Panc1 (cell line): Measurements from ENCODE around the gene PNKD. TPM values are rescaled to one million over a fixed set of nuclear protein-coding genes. Genes with fewer than 3 reads are reported as not detected.

Source experiments
- ATAC-seq: fragments of 200-7000 bp; cut with Tn5 transposase; 2 replicates; pipeline ENCODE4 v1.9.1; 2020; ENCODE audit warnings: mild to moderate bottlenecking, moderate library complexity
- BruUV-seq: library from RNA; stranded (reverse); fragments of 400-500 nt; replicated peaks from 2 replicates; lab custom pipeline; 2021; lab: Mats Ljungman, UMichigan
- CTCF ChIA-PET: fragments of 300-600 bp; sonication (Branson Sonifier 250); formaldehyde crosslinking; loops from one replicate; lab custom pipeline; 2022; ENCODE audit warnings: antibody characterized with exemption; lab: Charles Lee
- POLR2A ChIA-PET: fragments of 300-600 bp; sonication (Branson Sonifier 250); formaldehyde crosslinking; loops from one replicate; lab custom pipeline; 2022; ENCODE audit warnings: antibody characterized with exemption; lab: Charles Lee
- DNase-seq: peaks from one replicate; pipeline ENCODE4 v3.0.0-alpha.2; 2010; ENCODE audit warnings: low read depth, low spot score
- H3K27ac ChIP-seq: 2 replicates; pipeline ENCODE4 v1.5.1; 2011; ENCODE audit warnings: mild to moderate bottlenecking, low read length, inconsistent platforms
- H3K27me3 ChIP-seq: fragments of 200-500 bp; sonication (Bioruptor generic); 2 replicates; pipeline ENCODE4 v1.6.0; 2014; ENCODE audit warnings: low read length, inconsistent platforms; ENCODE audit not compliant: control insufficient read depth, insufficient read depth
- H3K36me3 ChIP-seq: fragments of 200-500 bp; sonication (Bioruptor generic); 2 replicates; pipeline ENCODE4 v1.5.1; 2014; ENCODE audit warnings: inconsistent platforms, mild to moderate bottlenecking, low read length, moderate library complexity; ENCODE audit not compliant: control insufficient read depth, insufficient read depth
- H3K4me1 ChIP-seq: 2 replicates; pipeline ENCODE4 v1.5.1; 2011; ENCODE audit warnings: inconsistent platforms, mild to moderate bottlenecking, low read length, moderate library complexity; ENCODE audit not compliant: control insufficient read depth, insufficient read depth
- H3K4me3 ChIP-seq, 2 experiments: 2 replicates each; pipeline ENCODE4 v1.5.1; 2011 to 2012; ENCODE audit warnings: low read depth in 2 of 2, low read length in 2 of 2, mild to moderate bottlenecking in 2 of 2, inconsistent platforms in 1 of 2, moderate library complexity in 1 of 2
- H3K9me3 ChIP-seq: fragments of 200-500 bp; sonication (Bioruptor generic); 2 replicates; pipeline ENCODE4 v1.5.1; 2014; ENCODE audit warnings: low read depth, mild to moderate bottlenecking, inconsistent platforms, low read length, moderate library complexity; ENCODE audit not compliant: control insufficient read depth, insufficient read depth
- POLR2AphosphoS5 ChIP-seq: IDR thresholded peaks from 2 replicates; pipeline ENCODE4 v1.6.1; 2012; ENCODE audit warnings: mild to moderate bottlenecking, low read depth, low read length, moderate library complexity
- SIN3A ChIP-seq: IDR thresholded peaks from 2 replicates; pipeline ENCODE4 v1.6.1; 2012; ENCODE audit warnings: low read depth, mild to moderate bottlenecking, low read length, moderate library complexity, borderline replicate concordance; ENCODE audit not compliant: insufficient read depth
- TCF7L2 ChIP-seq: IDR thresholded peaks from 2 replicates; pipeline ENCODE4 v1.6.1; 2011; ENCODE audit warnings: mild to moderate bottlenecking, low read depth, low read length, inconsistent platforms
- in situ Hi-C: cut with HindIII; loops from 2 replicates; pipeline ENCODE4 v1.10.0; 2016; ENCODE audit warnings: low sequenced_read_pairs, low pct_unique_long_range_greater_than_20kb
- intact Hi-C: fragments of 100-400 bp; cut with micrococcal nuclease; formaldehyde crosslinking; loops from one replicate; pipeline ENCODE4 v1.10.0; 2022; ENCODE audit not compliant: unreplicated experiment
- total RNA-seq: library from RNA; stranded (reverse); gene quantifications from one replicate; pipeline ENCODE4 v1.2.1, GENCODE V29; 2021; ENCODE audit not compliant: unreplicated experiment
- TF ChIP-seq, protein P1 (sequence below), 2 experiments: IDR thresholded peaks; 2 replicates each; pipeline ENCODE4 v1.6.1; 2011 to 2012; ENCODE audit warnings: low read depth in 2 of 2, control low read depth in 1 of 2, low read length in 1 of 2, mild to moderate bottlenecking in 1 of 2, moderate library complexity in 1 of 2; ENCODE audit not compliant: insufficient read depth in 1 of 2
- TF ChIP-seq, protein P2 (sequence below): fragments of 450-650 bp; IDR thresholded peaks from 2 replicates; pipeline ENCODE4 v1.5.1; 2017; ENCODE audit warnings: mild to moderate bottlenecking

The PNKD gene
- total RNA-seq, 1 experiment from 2014 or later, result 49.0 TPM

DNA sequence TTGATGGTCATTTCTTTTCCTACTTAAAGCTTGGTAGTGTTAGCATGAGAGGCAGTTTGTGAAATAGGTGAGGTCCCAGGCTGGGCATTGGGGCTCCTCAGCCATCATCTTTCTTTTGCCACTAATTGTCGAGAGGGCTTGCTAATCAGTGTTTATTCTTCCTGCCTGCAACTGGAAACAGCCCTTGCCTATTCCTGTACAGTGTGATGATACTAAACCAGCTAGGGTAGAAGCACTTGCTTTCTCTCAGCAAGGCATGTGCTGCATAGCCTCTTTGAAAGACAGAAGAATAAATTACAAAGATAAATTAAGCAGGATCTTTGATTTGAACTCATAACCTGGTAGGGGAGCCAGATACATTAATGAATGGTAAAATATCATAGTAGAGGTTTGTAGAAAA is 26.1 kb upstream of the PNKD start:
- no peaks in the 10 kb centered on the region for H3K4me1 ChIP-seq
- in situ Hi-C loops (no loop called here), intact Hi-C loops (no loop called here)
- TSS peak; percentile 33 for BruUV-seq
- ATAC-seq (no peak), DNase-seq (no peak)
- ChIA-PET POLR2A (no interaction called here), CTCF (no interaction called here)
- H3K27me3 ChIP-seq, result no peaks in the 10 kb centered on the region
- TF ChIP-seq, protein P1, sequence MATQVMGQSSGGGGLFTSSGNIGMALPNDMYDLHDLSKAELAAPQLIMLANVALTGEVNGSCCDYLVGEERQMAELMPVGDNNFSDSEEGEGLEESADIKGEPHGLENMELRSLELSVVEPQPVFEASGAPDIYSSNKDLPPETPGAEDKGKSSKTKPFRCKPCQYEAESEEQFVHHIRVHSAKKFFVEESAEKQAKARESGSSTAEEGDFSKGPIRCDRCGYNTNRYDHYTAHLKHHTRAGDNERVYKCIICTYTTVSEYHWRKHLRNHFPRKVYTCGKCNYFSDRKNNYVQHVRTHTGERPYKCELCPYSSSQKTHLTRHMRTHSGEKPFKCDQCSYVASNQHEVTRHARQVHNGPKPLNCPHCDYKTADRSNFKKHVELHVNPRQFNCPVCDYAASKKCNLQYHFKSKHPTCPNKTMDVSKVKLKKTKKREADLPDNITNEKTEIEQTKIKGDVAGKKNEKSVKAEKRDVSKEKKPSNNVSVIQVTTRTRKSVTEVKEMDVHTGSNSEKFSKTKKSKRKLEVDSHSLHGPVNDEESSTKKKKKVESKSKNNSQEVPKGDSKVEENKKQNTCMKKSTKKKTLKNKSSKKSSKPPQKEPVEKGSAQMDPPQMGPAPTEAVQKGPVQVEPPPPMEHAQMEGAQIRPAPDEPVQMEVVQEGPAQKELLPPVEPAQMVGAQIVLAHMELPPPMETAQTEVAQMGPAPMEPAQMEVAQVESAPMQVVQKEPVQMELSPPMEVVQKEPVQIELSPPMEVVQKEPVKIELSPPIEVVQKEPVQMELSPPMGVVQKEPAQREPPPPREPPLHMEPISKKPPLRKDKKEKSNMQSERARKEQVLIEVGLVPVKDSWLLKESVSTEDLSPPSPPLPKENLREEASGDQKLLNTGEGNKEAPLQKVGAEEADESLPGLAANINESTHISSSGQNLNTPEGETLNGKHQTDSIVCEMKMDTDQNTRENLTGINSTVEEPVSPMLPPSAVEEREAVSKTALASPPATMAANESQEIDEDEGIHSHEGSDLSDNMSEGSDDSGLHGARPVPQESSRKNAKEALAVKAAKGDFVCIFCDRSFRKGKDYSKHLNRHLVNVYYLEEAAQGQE (IDR thresholded peaks at IDR 0.05; ENCODE audit: insufficient read depth in 1 of 2, low read depth in 2 of 2, low read length in 1 of 2), result no peak
- no peak for TF ChIP-seq TCF7L2
- TF ChIP-seq SIN3A, result no peak
- TF ChIP-seq, protein P2, sequence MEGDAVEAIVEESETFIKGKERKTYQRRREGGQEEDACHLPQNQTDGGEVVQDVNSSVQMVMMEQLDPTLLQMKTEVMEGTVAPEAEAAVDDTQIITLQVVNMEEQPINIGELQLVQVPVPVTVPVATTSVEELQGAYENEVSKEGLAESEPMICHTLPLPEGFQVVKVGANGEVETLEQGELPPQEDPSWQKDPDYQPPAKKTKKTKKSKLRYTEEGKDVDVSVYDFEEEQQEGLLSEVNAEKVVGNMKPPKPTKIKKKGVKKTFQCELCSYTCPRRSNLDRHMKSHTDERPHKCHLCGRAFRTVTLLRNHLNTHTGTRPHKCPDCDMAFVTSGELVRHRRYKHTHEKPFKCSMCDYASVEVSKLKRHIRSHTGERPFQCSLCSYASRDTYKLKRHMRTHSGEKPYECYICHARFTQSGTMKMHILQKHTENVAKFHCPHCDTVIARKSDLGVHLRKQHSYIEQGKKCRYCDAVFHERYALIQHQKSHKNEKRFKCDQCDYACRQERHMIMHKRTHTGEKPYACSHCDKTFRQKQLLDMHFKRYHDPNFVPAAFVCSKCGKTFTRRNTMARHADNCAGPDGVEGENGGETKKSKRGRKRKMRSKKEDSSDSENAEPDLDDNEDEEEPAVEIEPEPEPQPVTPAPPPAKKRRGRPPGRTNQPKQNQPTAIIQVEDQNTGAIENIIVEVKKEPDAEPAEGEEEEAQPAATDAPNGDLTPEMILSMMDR, result no peak
- TF ChIP-seq POLR2AphosphoS5, result no peak
- no peak overlapping the region for H3K27ac ChIP-seq
- H3K36me3 ChIP-seq, result peaks cover 52% of the 10 kb centered on the region
- no peak overlapping the region for H3K4me3 ChIP-seq
- H3K9me3 ChIP-seq, result no peaks in the 10 kb centered on the region

DNA sequence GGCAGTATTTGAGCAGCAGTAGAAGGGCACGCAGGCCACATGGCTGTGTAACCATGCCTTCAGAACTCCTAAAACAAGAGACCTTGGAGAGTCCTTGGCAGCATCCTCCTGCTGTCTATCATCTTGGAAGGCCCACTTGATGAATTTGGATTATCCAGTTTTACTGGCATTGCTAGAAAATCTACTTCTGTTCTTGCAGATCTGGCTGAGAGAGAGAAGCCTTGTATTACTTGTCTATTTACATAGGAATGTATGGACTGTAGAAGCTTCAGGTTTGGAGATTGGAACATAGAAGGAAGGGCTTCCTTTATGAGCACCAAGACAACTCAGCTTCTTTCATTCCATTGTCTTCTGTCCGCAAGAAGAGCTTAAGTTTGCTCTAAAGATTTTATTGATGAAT is 25.7 kb upstream of the PNKD start:
- ChIA-PET POLR2A (no interaction called here), CTCF (no interaction called here)
- H3K36me3 ChIP-seq, result peaks cover 55% of the 10 kb centered on the region

More for the DNA sequence above, 25.7 kb upstream of the PNKD start:
- no peaks in the 10 kb centered on the region for H3K9me3 ChIP-seq
- no peak overlapping the region for H3K27ac ChIP-seq
- BruUV-seq, result no TSS peak
- no peak overlapping the region for H3K4me3 ChIP-seq
- DNase-seq, result no peak
- in situ Hi-C loops (no loop called here), intact Hi-C loops (no loop called here)
- no peaks in the 10 kb centered on the region for H3K4me1 ChIP-seq
- ATAC-seq, result no peak
- no peak for TF ChIP-seq TCF7L2
- TF ChIP-seq, protein P2, result no peak
- TF ChIP-seq, protein P1 (IDR thresholded peaks at IDR 0.05; ENCODE audit: insufficient read depth in 1 of 2, low read depth in 2 of 2, low read length in 1 of 2), result no peak
- no peak for TF ChIP-seq SIN3A
- TF ChIP-seq POLR2AphosphoS5, result no peak
- H3K27me3 ChIP-seq, result no peaks in the 10 kb centered on the region
